Measurements from ENCODE around the gene SAXO2.
"Not testable (repeated sequence)": the region's sequence is repeated elsewhere in the genome, so short reads cannot be mapped to it uniquely, and the experiment has no call there.

SAXO2 gene

GRCh38 chr15:82231233-82231632 is 31.4 kb upstream of the SAXO2 start:
- Histone ChIP-seq H3K9me2 (replicated peaks; ENCODE audit: insufficient read depth, low read length) (no peaks in the 10 kb centered on the region), H3K9me3 (ENCODE audit: insufficient read depth, low read length) (no peaks in the 10 kb centered on the region), H3K9ac (ENCODE audit: low read length) (no peak overlapping the region), H3K4me3 (ENCODE audit: insufficient read depth, low read length, poor library complexity, severe bottlenecking) (no peak overlapping the region), H3K4me2 (ENCODE audit: low read depth, low read length, poor library complexity, severe bottlenecking) (no peak overlapping the region), H3F3A (ENCODE audit: insufficient read depth) (no peaks in the 10 kb centered on the region), H3K27ac (ENCODE audit: low read depth, low read length) (no peak overlapping the region), H3K79me2 (ENCODE audit: insufficient read depth, low read length) (no peaks in the 10 kb centered on the region), H2AFZ (ENCODE audit: low read depth, low read length, severe bottlenecking) (no peak overlapping the region), H4K20me1 (ENCODE audit: low read depth, low read length) (no peaks in the 10 kb centered on the region), H3K36me3 (ENCODE audit: low read length) (peaks cover 8% of the 10 kb centered on the region; the same call in 1 of the 2 replicates), H3K27me3 (ENCODE audit: low read length) (no peaks in the 10 kb centered on the region)
- TF ChIP-seq EZH2phosphoT487 (conservative IDR thresholded peaks at IDR 0.05; ENCODE audit: low read length) (no peak), CTCF (IDR thresholded peaks at IDR 0.05; ENCODE audit: insufficient read depth, low read length, poor library complexity, severe bottlenecking) (no peak)

- no peaks in the 10 kb centered on the region for H4K20me1 ChIP-seq (ENCODE audit: low read depth, low read length)
- no peak overlapping the region for H2AFZ ChIP-seq (ENCODE audit: low read depth, low read length, severe bottlenecking)
- H3K4me3 ChIP-seq (ENCODE audit: insufficient read depth, low read length, poor library complexity, severe bottlenecking) = no peak overlapping the region
- no peak overlapping the region for H3K9ac ChIP-seq (ENCODE audit: low read length)
- no peaks in the 10 kb centered on the region for H3F3A ChIP-seq (ENCODE audit: insufficient read depth)
- no peaks in the 10 kb centered on the region for H3K9me2 ChIP-seq (replicated peaks; ENCODE audit: insufficient read depth, low read length)
- no peaks in the 10 kb centered on the region for H3K27me3 ChIP-seq (ENCODE audit: low read length)
- peaks cover 8% of the 10 kb centered on the region; the same call in 1 of the 2 replicates for H3K36me3 ChIP-seq (ENCODE audit: low read length)
- no peaks in the 10 kb centered on the region for H3K79me2 ChIP-seq (ENCODE audit: insufficient read depth, low read length)
- H3K4me2 ChIP-seq (ENCODE audit: low read depth, low read length, poor library complexity, severe bottlenecking) = no peak overlapping the region
- no peaks in the 10 kb centered on the region for H3K9me3 ChIP-seq (ENCODE audit: insufficient read depth, low read length)
- H3K27ac ChIP-seq (ENCODE audit: low read depth, low read length) = no peak overlapping the region
- TF ChIP-seq CTCF (IDR thresholded peaks at IDR 0.05; ENCODE audit: insufficient read depth, low read length, poor library complexity, severe bottlenecking) (no peak), EZH2phosphoT487 (conservative IDR thresholded peaks at IDR 0.05; ENCODE audit: low read length) (no peak)
Observed at GRCh38 chr15:82231842-82232241, 30.8 kb upstream of the SAXO2 start.

- H3K79me2 ChIP-seq (ENCODE audit: insufficient read depth, low read length); H3K4me2 ChIP-seq (ENCODE audit: low read depth, low read length, poor library complexity, severe bottlenecking); H2AFZ ChIP-seq (ENCODE audit: low read depth, low read length, severe bottlenecking); H3K36me3 ChIP-seq (ENCODE audit: low read length); H3K27ac ChIP-seq (ENCODE audit: low read depth, low read length); H3K27me3 ChIP-seq (ENCODE audit: low read length); H4K20me1 ChIP-seq (ENCODE audit: low read depth, low read length); H3F3A ChIP-seq (ENCODE audit: insufficient read depth); H3K4me3 ChIP-seq (ENCODE audit: insufficient read depth, low read length, poor library complexity, severe bottlenecking); H3K9me2 ChIP-seq (replicated peaks; ENCODE audit: insufficient read depth, low read length); H3K9ac ChIP-seq (ENCODE audit: low read length); H3K9me3 ChIP-seq (ENCODE audit: insufficient read depth, low read length): not testable (repeated sequence)
Observed at GRCh38 chr15:82237944-82238534, 24.6 kb upstream of the SAXO2 start.

GRCh38 chr15:82239685-82240391 is 22.8 kb upstream of the SAXO2 start:
- H3K4me3 ChIP-seq (ENCODE audit: insufficient read depth, low read length, poor library complexity, severe bottlenecking) = no peak overlapping the region
- no peaks in the 10 kb centered on the region for H3K79me2 ChIP-seq (ENCODE audit: insufficient read depth, low read length)
- no peak overlapping the region for H2AFZ ChIP-seq (ENCODE audit: low read depth, low read length, severe bottlenecking)
- no peaks in the 10 kb centered on the region for H4K20me1 ChIP-seq (ENCODE audit: low read depth, low read length)
- no peak for TF ChIP-seq CTCF (IDR thresholded peaks at IDR 0.05; ENCODE audit: insufficient read depth, low read length, poor library complexity, severe bottlenecking)
- TF ChIP-seq EZH2phosphoT487 (conservative IDR thresholded peaks at IDR 0.05; ENCODE audit: low read length) = no peak
- H3K4me2 ChIP-seq (ENCODE audit: low read depth, low read length, poor library complexity, severe bottlenecking) = no peak overlapping the region
- no peaks in the 10 kb centered on the region for H3K36me3 ChIP-seq (ENCODE audit: low read length)
- no peaks in the 10 kb centered on the region for H3F3A ChIP-seq (ENCODE audit: insufficient read depth)
- H3K27ac ChIP-seq (ENCODE audit: low read depth, low read length) = no peak overlapping the region
- H3K9ac ChIP-seq (ENCODE audit: low read length) = no peak overlapping the region
- no peaks in the 10 kb centered on the region for H3K9me3 ChIP-seq (ENCODE audit: insufficient read depth, low read length)
- no peaks in the 10 kb centered on the region for H3K27me3 ChIP-seq (ENCODE audit: low read length)
- H3K9me2 ChIP-seq (replicated peaks; ENCODE audit: insufficient read depth, low read length) = no peaks in the 10 kb centered on the region

- H3K9me3 ChIP-seq (ENCODE audit: insufficient read depth, low read length); H3K36me3 ChIP-seq (ENCODE audit: low read length); H2AFZ ChIP-seq (ENCODE audit: low read depth, low read length, severe bottlenecking); H3K4me2 ChIP-seq (ENCODE audit: low read depth, low read length, poor library complexity, severe bottlenecking); H3K9ac ChIP-seq (ENCODE audit: low read length); H3K27me3 ChIP-seq (ENCODE audit: low read length); H3K79me2 ChIP-seq (ENCODE audit: insufficient read depth, low read length); H3K4me3 ChIP-seq (ENCODE audit: insufficient read depth, low read length, poor library complexity, severe bottlenecking); H3F3A ChIP-seq (ENCODE audit: insufficient read depth); H3K27ac ChIP-seq (ENCODE audit: low read depth, low read length); H4K20me1 ChIP-seq (ENCODE audit: low read depth, low read length); H3K9me2 ChIP-seq (replicated peaks; ENCODE audit: insufficient read depth, low read length): not testable (repeated sequence)
Observed at GRCh38 chr15:82241836-82242499, 20.6 kb upstream of the SAXO2 start.

All from SU-DHL-6 (cell line).